MM.1S (cell line): Measurements from ENCODE around the gene PCTP.

ENCODE experiments used
- DNase-seq: peaks from one replicate; pipeline ENCODE4 v3.0.0-alpha.2; 2015
- H2AFZ ChIP-seq: fragments of 300-600 bp; sonication (generic); 2 replicates; pipeline ENCODE4 v1.6.0; 2016; ENCODE audit warnings: antibody characterized with exemption, low read length
- H3F3A ChIP-seq: fragments of 300-600 bp; sonication (generic); 2 replicates; pipeline ENCODE4 v1.6.1; 2016; ENCODE audit warnings: mild to moderate bottlenecking, antibody characterized with exemption, low read length, moderate library complexity, mixed read lengths; ENCODE audit not compliant: insufficient read depth
- H3K27ac ChIP-seq: fragments of 300-600 bp; sonication (generic); 2 replicates; pipeline ENCODE4 v1.5.1; 2016; ENCODE audit warnings: mild to moderate bottlenecking, low read length
- H3K27me3 ChIP-seq: fragments of 300-600 bp; sonication (generic); replicated peaks from 2 replicates; pipeline ENCODE4 v1.6.0; 2016; ENCODE audit warnings: low read length; ENCODE audit not compliant: insufficient read depth
- H3K36me3 ChIP-seq: fragments of 300-600 bp; sonication (generic); replicated peaks from 2 replicates; pipeline ENCODE4 v1.6.1; 2016; ENCODE audit warnings: mild to moderate bottlenecking, low read length, mixed read lengths; ENCODE audit not compliant: insufficient read depth
- H3K4me1 ChIP-seq: fragments of 300-600 bp; sonication (generic); 2 replicates; pipeline ENCODE4 v1.6.1; 2016; ENCODE audit warnings: low read length, mixed read lengths
- H3K4me2 ChIP-seq: fragments of 300-600 bp; sonication (generic); 2 replicates; pipeline ENCODE4 v1.6.0; 2016; ENCODE audit warnings: low read depth, low read length
- H3K4me3 ChIP-seq: fragments of 300-600 bp; sonication (generic); 2 replicates; pipeline ENCODE4 v1.5.1; 2016; ENCODE audit warnings: low read length, mixed read lengths
- H3K79me2 ChIP-seq: fragments of 300-600 bp; sonication (generic); 2 replicates; pipeline ENCODE4 v1.6.1; 2016; ENCODE audit warnings: mixed run types, low read length, mixed read lengths
- H3K9ac ChIP-seq: fragments of 300-600 bp; sonication (generic); 2 replicates; pipeline ENCODE4 v1.6.1; 2016; ENCODE audit warnings: low read length, mixed read lengths
- H3K9me2 ChIP-seq: fragments of 300-600 bp; sonication (generic); replicated peaks from 2 replicates; pipeline ENCODE4 v1.6.1; 2016; ENCODE audit warnings: mild to moderate bottlenecking, low read length, mixed read lengths; ENCODE audit not compliant: insufficient read depth
- H3K9me3 ChIP-seq: fragments of 300-600 bp; sonication (generic); replicated peaks from 2 replicates; pipeline ENCODE4 v1.6.1; 2016; ENCODE audit warnings: mild to moderate bottlenecking, low read length, mixed read lengths; ENCODE audit not compliant: insufficient read depth
- H4K20me1 ChIP-seq: fragments of 300-600 bp; sonication (generic); 2 replicates; pipeline ENCODE4 v1.6.1; 2016; ENCODE audit warnings: mild to moderate bottlenecking, low read length, moderate library complexity, mixed read lengths; ENCODE audit not compliant: insufficient read depth
- EZH2 ChIP-seq: fragments of 300-600 bp; sonication (generic); optimal IDR thresholded peaks from 2 replicates; pipeline ENCODE3; 2017; ENCODE audit warnings: low read depth, mild to moderate bottlenecking, antibody characterized with exemption, low read length, mixed read lengths
- EZH2phosphoT487 ChIP-seq: fragments of 300-600 bp; sonication (generic); IDR thresholded peaks from 2 replicates; pipeline ENCODE4 v1.6.1; 2018; ENCODE audit warnings: antibody characterized with exemption, low read length
- TF ChIP-seq, protein P1 (sequence below): fragments of 300-600 bp; sonication (generic); IDR thresholded peaks from 2 replicates; pipeline ENCODE4 v1.5.1; 2016; ENCODE audit warnings: antibody characterized with exemption, low read length, mixed read lengths

The PCTP gene

DNA sequence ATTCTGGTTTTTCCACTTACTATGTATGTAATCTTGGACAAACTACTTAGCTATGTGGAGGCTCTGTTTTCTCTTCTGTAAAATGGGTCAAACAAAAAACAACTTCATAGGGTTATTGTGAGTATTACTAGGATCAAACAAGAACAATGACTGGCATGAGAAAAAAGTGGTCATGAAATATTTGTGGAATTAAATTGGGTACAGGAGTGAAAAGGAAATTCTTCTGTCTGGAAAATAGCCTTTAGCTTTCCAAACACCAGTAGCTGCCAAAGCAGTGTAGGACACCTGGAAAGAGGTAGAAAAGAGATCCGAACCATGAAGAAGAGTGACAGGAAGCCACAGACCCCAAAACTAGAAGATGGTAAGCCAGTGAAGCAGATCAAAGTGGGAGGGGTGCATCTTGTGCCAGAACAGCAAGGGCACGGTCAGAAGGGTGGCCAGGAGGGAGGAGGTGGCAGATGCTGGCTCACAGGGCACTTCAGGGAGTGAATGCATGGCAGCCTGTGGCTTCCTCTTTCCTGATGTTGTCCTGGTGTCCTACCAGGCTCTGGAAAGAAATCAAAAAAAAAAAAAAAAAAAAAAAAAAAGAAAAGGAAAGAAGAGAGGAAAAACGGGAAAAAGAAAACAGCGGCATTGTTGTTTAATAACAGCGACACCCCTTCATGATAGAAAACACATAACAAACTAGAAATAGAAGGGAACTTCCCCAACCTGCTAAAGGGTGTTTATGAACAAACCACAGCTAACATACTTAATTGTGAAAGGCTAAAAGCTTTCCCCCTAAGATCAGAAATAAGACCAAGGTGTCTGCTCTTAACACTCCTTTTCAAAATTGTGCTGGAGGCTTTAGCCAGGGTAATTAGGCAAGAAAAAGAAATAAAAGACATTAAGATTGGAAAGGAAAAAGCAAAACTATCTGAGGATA lies 67.9 kb downstream of the PCTP start:
- Histone ChIP-seq H3K4me2 (no peak overlapping the region), H3K4me1 (no peaks in the 10 kb centered on the region)

DNA sequence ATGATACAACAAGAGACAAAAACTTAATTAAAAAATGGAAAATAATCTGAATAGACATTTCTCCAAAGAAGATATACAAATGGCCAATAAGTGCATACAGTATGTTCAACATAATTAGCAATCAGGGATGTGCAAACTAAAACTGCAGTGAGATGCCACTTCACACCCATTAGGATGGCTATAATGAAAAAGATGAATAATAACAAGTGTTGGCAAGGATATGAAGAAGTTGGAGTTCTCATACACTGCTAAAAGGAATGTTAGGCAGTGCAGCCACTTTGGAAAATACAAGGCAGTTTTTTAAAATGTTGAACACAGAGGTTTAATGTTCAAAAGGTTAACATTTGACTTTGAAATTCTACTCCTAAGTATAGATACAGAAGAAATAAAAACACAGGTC lies 69.8 kb downstream of the PCTP start:
- Histone ChIP-seq H3K9me2 (no peaks in the 10 kb centered on the region), H3K36me3 (no peaks in the 10 kb centered on the region), H3K27me3 (no peaks in the 10 kb centered on the region), H3K4me1 (no peaks in the 10 kb centered on the region), H3K27ac (no peak overlapping the region), H3F3A (no peaks in the 10 kb centered on the region), H3K9me3 (no peaks in the 10 kb centered on the region), H3K4me3 (no peak overlapping the region), H3K79me2 (no peaks in the 10 kb centered on the region), H4K20me1 (no peaks in the 10 kb centered on the region), H2AFZ (no peak overlapping the region), H3K4me2 (no peak overlapping the region), H3K9ac (no peak overlapping the region)
- no peak for DNase-seq
- TF ChIP-seq EZH2 (no peak), EZH2phosphoT487 (no peak)
- TF ChIP-seq, protein P1, sequence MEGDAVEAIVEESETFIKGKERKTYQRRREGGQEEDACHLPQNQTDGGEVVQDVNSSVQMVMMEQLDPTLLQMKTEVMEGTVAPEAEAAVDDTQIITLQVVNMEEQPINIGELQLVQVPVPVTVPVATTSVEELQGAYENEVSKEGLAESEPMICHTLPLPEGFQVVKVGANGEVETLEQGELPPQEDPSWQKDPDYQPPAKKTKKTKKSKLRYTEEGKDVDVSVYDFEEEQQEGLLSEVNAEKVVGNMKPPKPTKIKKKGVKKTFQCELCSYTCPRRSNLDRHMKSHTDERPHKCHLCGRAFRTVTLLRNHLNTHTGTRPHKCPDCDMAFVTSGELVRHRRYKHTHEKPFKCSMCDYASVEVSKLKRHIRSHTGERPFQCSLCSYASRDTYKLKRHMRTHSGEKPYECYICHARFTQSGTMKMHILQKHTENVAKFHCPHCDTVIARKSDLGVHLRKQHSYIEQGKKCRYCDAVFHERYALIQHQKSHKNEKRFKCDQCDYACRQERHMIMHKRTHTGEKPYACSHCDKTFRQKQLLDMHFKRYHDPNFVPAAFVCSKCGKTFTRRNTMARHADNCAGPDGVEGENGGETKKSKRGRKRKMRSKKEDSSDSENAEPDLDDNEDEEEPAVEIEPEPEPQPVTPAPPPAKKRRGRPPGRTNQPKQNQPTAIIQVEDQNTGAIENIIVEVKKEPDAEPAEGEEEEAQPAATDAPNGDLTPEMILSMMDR, result no peak

More for the DNA sequence above, 67.9 kb downstream of the PCTP start:
- no peak overlapping the region for H3K9ac ChIP-seq
- H3K79me2 ChIP-seq, result no peaks in the 10 kb centered on the region
- no peaks in the 10 kb centered on the region for H3K9me3 ChIP-seq
- H3K9me2 ChIP-seq, result no peaks in the 10 kb centered on the region
- H4K20me1 ChIP-seq, result no peaks in the 10 kb centered on the region
- no peaks in the 10 kb centered on the region for H3F3A ChIP-seq
- no peak overlapping the region for H3K4me3 ChIP-seq
- H3K36me3 ChIP-seq, result no peaks in the 10 kb centered on the region
- H3K27ac ChIP-seq, result no peak overlapping the region
- TF ChIP-seq, protein P1, result no peak
- TF ChIP-seq EZH2 (no peak), EZH2phosphoT487 (no peak)
- H3K27me3 ChIP-seq, result no peaks in the 10 kb centered on the region
- DNase-seq, result no peak
- H2AFZ ChIP-seq, result no peak overlapping the region

DNA sequence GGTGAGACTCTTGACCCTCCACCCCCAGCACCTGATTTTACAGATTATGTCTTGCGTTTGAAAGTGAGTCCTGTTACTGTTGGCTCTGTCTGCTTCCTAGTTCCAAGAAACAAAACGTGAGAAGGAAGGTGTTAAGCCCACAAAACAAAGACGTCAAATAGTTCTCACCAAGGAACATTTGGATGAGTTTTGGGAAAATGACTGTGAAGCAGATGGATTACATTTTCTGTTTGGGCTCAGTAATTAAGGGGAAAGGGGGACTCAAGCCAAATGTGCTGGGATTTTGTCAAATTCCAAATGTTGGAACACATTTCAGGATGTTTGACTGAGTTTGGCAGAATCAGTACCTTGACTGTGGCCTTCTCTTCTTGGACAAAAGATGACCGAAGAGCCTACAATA lies 71.2 kb downstream of the PCTP start:
- DNase-seq, result no peak
- Histone ChIP-seq H4K20me1 (no peaks in the 10 kb centered on the region), H2AFZ (no peak overlapping the region), H3K4me2 (no peak overlapping the region), H3F3A (no peaks in the 10 kb centered on the region), H3K4me3 (no peak overlapping the region), H3K79me2 (no peaks in the 10 kb centered on the region), H3K9ac (no peak overlapping the region), H3K4me1 (no peaks in the 10 kb centered on the region), H3K36me3 (no peaks in the 10 kb centered on the region), H3K9me2 (no peaks in the 10 kb centered on the region), H3K9me3 (no peaks in the 10 kb centered on the region), H3K27me3 (no peaks in the 10 kb centered on the region), H3K27ac (no peak overlapping the region)
- TF ChIP-seq EZH2phosphoT487 (no peak), EZH2 (no peak)
- TF ChIP-seq, protein P1, result no peak
